Stimulated activated CD8-positive, alpha-beta memory T cell treated with anti-CD3 and anti-CD28 coated beads, Interleukin-12 subunit alpha, Interleukin-12 subunit beta, amount 100 ng/mL, for 1 hour (primary cell): ENCODE data around the gene CALHM1.
"Not testable (repeated sequence)": the region's sequence is repeated elsewhere in the genome, so short reads cannot be mapped to it uniquely, and the experiment has no call there.

ENCODE experiments used
- DNase-seq: peaks from one replicate; pipeline ENCODE4 v3.0.0-alpha.2; 2020; ENCODE audit warnings: low read depth

The CALHM1 gene, protein sequence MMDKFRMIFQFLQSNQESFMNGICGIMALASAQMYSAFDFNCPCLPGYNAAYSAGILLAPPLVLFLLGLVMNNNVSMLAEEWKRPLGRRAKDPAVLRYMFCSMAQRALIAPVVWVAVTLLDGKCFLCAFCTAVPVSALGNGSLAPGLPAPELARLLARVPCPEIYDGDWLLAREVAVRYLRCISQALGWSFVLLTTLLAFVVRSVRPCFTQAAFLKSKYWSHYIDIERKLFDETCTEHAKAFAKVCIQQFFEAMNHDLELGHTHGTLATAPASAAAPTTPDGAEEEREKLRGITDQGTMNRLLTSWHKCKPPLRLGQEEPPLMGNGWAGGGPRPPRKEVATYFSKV

DNA sequence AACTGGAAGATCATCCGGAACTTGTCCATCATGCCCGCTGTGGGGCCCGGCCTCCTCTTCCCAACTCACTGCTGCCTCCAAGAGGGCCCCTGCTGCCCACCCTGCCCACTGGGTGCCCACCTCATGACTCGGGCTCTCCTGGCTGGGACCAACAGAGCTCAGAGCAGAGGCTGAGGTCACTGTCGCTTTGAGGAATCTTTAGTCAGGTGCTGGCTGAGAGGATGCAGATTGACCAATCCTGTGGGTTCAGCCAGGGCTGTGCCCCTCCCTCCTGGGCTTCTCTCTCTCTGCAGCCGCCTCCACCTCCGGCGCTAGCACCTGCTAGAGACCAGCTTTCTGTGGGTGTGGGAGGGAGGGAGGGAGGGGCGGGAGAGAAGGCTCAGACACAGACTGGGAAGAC lies at the start of gene CALHM1:
Gene CALHM1 (minus strand): TSS at position 181 of the 400 bp plus-strand sequence. CDS start 149 bp downstream, at position 32.
- no peak for DNase-seq

DNA sequence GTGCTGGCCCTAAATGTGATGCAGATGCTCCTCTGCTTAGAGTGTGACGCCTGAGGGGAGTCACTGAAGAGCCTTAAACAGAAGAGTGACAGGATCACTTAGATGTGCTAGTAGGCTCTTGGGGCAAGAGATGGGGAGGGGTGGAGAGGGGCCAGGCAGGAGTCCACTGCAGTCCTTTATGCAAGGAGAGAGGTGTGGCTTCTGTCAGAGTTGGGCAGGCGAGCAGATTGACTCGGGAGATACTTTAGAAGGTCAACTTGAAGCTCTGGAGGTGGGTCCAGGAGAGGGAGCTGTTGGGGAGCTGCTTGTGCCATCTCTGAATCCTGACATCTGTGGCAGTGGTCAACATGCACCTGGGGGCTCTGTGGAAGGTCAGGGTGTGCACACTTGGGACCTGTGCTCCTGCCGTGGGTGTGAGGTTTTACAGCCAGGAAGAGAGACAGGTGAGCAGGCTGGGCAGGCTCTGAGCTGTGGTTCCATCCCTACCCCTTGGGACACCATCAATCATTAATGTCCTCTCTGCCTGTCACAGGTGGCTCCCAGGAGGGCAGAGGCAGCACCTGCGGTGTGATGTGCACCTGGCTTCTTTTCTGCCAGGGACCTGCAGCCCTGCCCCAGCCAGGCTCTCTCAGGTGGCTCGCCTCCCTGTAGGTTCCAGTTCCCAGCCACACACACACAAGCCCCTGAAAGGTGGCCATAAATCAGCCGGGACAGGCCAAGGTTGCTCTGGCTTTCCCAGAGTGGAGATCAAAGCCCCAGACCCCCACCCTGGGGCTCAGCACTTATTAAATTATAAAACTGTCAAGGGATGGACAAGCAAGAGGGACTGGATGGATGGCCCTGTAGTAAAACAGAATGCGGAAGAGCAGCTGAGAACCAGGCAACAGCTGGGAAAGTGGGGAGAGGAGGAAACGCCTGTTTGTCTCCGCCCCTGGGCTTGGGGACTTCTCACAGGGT lies 48.8 kb upstream of the CALHM1 start:
- DNase-seq: no peak

DNA sequence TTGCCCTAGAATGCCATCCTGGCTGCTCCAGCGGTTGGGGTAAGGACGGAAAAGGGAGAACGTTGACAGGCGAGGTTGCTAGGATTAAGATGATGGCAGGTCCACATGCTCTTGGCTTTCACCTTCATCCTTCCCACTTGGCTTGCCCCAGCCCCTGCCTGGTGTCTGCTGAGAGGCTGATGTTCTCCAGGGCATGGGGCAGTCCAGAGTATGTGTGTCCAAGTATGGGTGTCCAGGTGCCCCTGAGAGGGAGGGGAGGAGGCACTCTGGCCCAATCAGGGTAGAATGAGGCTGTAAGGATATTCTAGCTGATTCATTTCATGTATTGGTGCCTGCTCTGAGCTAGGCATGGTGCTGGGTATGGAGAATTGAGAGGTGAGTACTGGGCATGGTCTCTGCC lies 47.4 kb upstream of the CALHM1 start:
- no peak for DNase-seq

DNA sequence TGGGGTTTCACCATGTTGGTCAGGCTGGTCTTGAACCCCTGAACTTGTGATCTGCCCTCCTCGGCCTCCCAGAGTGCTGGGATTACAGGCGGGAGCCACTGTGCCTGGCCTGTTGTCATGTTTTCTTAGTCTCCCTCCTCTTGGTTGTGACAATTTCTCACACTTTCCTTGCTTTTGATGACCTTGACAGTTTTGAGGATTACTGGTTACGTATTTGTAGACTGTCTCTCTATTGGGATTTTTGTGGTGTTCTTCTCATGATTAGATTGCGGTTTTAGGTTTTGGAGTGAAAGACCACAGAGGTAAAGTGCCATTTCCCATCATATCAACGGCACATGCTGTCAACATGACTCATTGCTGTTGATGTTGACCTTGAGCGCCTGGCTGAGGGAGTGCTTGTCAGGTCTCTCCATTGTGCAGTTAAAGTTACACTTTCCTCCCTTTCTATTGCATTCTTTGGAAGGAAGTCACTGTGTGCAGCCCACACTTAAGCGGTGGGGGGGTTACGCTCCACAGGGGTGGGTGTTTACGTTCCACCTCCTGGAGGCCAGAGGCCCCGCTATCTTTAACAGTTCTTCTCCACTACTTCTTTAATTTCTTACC lies 45.6 kb upstream of the CALHM1 start:
- no peak for DNase-seq

DNA sequence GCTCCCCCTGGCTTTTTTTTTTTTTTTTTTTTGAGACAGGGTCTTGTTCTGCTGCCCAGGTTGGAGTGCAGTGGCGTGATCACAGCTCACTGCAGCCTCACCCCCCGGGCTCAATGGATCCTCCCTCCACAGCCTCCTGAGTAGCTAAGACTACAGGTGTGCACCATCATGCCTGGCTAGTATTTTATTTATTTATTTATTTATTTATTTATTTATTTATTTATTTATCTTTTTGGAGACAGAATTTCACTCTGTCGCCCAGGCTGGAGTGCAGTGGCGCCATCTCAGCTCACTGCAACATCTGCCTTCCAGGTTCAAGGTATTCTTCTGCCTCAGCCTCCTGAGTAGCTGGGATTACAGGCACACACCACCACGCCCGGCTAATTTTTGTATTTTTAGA lies 45.1 kb upstream of the CALHM1 start:
- DNase-seq: not testable (repeated sequence)

DNA sequence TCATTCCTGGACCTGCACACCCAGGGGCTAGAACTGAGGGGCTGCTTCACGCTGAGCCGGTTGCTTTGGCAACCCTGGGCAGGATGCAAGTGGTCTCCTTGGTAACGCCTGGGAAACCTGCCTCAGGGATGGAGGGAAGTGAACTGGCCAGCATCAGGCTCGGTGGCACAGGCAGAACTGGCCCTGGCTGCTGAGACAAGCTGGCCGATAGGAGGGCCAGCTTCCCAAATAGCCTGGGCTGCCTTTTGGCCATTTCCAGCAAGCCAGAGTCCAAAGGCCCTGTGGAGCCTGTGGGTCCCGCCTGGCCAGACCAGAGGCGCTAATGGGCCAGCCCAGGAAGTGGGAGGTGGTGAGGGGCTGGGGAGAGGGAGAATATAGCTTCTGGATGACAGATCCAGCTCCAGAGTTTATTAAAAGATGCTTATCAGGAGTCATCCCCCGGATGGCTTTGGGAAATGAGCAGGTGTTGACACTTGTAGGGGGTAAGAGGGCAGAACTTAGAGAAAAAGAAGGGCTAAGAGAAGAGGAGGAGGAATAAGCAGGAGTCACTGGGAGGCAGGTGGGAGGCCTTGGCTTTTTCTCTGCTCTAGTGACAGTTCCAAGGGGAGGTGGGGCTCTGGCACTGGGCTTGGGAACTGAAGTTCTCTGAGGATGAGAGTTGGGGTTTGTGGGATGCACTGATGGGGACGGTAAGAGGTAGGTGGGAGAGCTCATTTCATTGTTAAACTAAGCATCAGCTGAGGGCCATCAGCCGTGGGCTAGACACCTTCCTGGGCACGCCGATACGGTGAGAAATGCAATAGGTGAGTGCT lies 44.4 kb upstream of the CALHM1 start:
- DNase-seq: no peak

DNA sequence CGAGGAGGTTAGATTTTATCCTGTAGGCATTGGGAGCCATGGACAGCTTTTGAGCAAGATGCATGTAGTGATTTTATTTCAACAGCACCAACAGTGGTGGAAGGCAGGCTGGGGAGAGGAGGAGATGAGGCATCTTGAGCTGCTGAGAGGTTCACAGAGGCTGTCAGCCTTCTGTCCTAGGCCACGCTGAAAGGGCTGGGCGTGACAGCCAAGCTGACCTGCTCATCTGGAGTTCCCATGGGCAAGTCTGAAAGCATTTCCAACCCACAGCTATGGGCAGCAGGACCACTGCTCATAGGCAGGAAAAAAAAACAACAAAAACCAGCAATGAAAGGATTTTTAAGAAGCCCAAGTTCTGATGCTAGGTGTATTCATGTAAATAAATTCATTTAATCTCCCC lies 42.5 kb upstream of the CALHM1 start:
- no peak for DNase-seq

DNA sequence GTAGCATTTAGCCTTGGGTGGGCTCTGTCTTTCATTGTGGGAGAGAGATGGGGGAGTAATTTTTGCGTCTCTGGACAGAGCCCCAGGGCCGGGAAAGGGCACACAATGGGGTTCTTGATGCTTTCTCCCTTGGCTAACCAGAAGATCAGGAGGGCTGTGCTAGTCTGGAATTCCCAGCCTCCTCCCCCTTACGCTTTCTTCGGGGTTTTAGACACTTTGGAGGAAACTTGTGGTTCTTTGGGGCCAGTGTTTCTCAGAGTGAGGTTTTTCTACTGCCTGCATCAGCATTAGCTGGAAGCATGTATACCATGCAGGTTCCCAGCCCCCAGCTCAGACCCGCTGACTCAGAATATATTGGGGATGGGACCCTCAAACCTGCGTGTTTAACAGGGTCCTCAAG lies 41.8 kb upstream of the CALHM1 start:
- no peak for DNase-seq

DNA sequence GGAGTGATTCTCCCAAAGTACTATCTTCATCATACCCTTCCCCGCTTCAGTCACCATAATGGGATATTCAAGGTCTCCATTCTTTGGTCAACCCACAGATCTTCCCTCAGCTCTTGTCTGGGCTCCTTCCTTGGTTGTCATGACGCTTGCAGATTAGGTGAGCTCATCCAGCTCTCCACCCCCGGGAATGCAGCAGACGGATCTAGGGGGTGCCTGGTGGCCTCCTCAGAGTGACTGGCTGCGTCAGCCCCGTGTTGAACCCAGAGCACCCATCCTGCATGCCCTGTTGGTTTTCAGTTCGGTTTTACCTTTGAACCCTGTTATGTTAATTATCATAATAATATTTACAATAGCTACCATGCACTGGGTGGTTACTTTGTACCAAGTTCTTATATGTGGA lies 41.2 kb upstream of the CALHM1 start:
- DNase-seq: no peak

DNA sequence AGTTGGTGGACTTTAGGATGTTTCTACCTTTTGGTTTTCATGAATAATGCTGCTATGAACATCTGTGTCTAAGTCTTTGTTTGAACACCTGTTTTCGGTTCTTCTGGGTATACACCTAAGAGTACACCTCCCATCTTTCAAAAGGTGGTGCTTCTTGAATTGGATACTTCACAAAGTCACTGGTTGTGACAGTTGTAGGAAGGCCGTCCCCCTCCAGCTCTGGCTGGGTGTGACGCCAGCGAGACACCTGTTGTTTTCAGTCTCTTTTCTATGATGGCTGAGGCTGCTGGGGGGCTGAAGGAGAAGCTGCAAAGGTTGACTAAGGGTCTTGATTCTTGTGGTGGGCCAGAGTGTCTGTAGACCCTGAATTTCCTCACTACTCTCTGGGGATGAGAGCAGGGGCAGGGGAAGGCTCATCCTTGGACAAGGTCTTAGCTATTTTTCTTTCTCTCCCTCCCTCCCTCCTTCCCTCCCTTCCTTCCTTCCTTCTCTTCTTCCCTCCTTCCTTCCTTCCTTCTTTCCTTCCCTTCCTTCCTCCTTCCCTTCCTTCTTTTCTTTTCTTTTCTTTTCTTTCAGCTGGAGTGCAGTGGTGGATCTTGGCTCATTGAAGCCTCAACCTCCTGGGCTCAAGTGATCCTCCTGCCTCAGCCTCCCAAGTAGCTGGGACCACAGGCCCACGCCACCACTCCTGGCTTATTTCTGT lies 40.4 kb upstream of the CALHM1 start:
- DNase-seq: no peak

DNA sequence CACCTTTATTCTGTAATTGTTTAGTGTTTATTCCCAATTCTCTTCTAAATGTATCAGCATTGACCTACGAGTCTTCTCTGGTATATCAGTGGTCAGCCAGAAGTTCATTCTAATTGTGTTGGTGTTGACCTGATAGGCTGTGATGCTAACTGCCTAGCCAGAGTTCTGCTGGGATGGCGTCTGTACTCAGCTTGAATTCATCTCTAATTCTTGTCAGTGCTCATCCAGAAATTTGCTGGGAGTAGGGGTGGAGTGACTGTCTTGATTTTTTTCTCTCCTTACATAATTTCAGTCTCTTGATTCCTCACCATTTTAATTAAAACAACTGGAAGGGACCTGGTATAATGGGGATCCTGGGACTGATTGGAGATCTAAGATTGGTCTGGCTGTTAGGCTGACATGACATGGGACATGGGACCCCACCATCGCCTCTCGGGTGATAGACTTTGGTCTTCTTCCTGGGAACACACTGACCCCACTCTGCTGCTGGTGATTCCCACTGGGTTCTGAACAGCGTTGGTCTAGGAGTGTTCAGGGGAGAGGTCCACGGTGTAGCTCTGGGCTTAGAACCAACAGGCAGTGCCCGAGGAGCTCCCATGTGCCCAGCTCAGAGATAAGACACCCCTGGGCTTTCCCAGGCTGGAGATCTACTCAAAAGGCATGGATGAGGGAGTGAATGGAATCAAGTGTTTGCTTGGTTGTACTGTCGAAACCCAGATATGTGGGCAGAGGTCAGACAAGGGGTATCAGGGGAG lies 38.6 kb upstream of the CALHM1 start:
- DNase-seq: no peak

DNA sequence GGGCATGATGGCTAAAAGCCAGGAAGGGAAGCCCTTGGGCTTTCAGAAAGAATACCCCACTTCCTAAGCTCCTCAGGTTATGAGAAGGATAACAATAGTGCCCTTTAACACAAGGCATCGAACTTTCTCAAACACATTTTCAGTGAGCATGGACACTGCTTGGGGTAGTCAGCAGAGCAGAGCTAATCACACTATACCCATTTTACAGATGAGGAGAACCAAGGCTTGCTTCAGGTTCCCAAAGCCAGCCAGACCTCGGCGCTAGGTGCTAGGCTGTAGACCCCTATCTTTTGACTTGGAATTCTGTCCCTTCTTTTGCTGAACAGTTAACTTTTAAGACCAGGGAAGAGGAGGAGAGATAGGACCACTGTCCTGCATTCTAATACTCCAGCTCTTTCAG lies 36.6 kb upstream of the CALHM1 start:
- no peak for DNase-seq

DNA sequence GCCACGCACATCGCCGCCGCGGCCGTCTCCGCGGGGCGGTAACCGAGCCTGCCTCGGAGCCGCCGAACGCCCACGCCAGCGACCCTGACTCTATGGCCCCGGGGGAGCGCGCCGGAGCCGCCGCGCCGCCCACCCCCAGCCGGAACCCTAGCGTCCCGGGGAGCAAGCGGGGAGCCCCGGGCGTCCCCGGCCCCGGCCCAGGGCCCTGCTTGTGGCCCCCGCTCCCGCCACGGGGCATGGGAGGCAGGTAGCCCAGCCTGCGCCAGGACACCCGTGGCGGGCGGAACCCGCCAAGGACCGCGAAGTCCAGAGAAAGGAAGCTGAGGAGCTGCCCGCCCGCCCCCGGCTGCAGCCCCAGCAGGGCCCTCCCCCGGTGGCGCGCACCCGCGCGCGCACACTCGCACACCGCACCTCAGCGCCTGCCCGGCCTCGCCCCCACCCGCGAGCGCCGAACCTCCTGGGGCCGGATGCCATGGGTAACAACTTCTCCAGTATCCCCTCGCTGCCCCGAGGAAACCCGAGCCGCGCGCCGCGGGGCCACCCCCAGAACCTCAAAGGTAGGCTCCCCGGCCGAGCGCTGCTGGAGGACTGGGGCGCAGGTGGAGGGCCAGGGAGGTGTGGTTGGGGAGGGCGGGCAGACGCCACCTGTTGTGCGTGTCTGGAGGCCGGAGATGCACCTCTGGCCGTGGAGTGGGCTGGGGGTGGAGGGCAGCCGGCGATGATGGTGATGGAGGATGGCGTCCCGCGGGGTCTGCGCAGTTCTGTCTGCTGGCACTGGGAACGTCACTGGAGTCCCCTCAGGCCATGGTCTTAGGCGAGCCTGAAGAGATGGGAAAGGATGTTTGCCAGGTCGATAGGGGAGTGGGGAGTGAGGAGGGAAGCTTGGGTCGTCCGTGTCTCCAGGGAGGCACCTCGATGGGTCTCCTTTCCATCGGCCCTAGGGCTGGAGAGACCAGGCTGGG lies 35.5 kb upstream of the CALHM1 start:
- no peak for DNase-seq

DNA sequence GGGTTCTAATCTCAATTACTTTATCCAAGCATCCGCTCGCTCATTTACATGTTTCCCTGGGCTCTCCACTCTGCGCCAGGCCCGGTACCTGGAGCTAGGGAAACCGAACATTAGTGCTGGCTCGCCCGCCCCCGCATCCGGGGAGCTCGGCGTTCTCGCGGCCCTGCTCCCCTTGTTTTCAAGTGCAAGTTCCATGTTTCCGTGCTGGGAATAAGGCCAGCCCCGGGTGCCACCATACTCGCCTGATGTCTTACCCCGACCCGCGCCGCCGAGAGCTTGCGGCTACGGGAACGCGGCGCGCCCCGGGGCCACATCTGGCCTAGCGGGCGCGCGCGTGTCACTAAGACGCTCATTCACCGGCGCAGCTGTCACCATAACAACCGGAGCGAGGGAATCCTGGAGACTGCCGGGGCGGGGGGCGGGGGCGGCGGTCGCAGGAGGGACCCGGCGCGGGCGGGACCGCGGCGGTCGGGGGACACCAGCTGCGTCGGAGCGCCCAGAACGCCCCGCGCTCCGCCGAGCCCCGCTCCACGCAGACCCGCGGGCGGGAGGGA lies 34.7 kb upstream of the CALHM1 start, which contains the start of gene NEURL1:
Gene NEURL1 (plus strand): TSS at position 344 of the 554 bp plus-strand sequence. CDS start 683 bp downstream, outside the sequence.
- DNase-seq: no peak

DNA sequence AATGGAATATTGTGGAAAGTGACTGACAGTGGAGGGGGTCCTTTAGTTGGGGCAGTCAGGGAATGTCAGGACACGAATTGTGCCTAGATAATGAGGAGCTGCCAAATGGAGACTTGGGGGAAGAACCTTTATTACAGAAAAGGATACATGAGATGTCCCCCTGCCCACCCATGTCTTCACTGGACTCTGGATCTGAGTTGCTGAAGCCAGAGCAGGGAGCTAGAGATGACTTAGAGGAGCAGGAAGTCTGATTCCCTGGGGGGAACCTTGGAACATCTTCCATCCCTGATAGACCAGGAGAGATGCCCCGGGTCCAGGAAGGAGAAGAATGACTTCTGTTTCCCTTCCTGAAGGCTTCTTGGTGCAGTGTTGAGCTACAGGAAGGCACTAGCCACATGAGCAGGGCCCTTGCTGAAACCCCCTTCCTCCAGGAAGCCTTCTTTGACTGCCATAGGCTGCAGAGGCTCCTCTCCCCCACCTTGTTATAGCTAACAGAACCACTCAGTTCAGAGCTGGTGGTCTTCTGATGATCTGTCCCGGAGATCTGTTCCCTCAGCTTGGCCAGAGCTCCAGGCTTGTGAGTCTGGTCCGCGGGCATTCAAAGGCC lies 34.1 kb upstream of the CALHM1 start:
- no peak for DNase-seq

DNA sequence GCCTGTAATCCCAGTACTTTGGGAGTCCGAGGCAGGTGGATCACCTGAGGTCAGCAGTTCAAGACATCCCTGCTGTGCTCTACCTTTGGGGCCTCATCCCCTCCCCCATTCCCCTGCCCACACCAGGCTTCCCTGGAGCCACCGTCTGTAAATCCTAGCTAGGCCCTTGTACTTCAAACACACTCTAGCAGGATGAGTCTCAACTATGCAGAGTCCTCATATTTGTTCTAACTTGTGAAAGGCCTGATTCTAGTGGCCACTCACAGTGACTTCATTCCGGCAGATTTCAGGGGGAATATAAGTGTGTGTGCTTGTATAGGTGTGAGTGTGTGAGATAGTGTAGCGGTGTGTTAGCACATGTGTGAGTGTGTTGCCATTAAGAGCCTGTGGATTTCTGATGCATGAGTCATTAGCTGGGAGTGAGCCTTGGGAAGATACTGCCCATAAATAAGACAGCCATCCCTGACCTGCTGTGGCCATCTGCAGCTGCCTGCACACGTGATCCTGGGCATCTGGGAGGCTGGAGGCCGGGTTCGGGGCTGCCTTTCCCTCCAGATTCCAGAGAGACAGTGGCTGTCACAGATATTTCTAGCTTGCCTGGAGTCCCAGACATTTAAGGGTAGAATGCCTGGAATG lies 33.1 kb upstream of the CALHM1 start:
- DNase-seq: no peak

DNA sequence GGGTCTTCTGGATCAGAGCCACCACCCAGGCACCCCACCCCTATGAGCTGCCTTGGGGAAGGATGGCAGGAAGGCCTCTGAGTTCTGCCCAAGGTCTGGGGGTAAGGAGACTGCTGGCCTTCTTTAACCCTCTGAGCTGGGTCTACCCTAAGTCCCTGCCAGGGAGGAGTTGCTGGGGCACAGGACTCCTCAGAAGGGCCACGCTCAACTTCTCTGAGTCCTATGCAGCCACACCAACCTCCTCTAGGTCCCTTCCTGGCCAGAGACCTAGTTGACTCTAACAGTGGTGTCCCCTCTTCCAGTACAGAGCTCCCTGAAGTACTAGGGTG lies 32.2 kb upstream of the CALHM1 start:
- DNase-seq: no peak

DNA sequence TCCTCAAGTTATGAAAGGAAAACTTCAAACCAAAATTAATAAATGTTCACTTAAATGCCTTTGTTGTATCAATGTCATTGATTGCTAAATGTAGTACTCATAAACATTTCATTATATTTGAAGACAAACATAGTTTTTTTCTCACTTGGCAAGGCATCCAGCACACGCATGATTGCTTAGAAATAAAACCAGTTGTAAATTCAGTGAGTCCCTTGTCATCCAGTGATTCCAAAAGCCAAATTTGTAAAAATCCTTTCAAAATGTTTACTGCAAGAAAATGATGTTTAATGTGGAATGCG lies 28.7 kb upstream of the CALHM1 start:
- DNase-seq: no peak
